Ascending aorta (tissue), 2 donors: ENCODE measurements around the gene UBL4A. TPM values are rescaled to one million over a fixed set of nuclear protein-coding genes. Genes with fewer than 3 reads are reported as not detected.
A peak's percentile ranks its signal among the peaks of the same experiment; 100 is the strongest.

ENCODE experiments used
- DNase-seq, 2 donors: peaks; one replicate each; pipeline ENCODE4 v3.0.0-alpha.2; 2019; ENCODE audit warnings: low spot score in 2 of 2
- H3K27ac ChIP-seq, 2 donors: fragments of 200-600 bp; sonication (generic); one replicate each; pipeline ENCODE4 v1.5.1; 2016 to 2017; ENCODE audit warnings: mild to moderate bottlenecking in 1 of 2
- H3K27me3 ChIP-seq: fragments of 200-600 bp; sonication (generic); one replicate; pipeline ENCODE4 v1.5.1; 2017
- H3K36me3 ChIP-seq, 2 donors: fragments of 200-600 bp; sonication (generic); one replicate each; pipeline ENCODE4 v1.5.1; 2016
- H3K4me1 ChIP-seq, 2 donors: fragments of 200-600 bp; sonication (generic); one replicate each; pipeline ENCODE4 v1.5.1; 2016 to 2017; ENCODE audit warnings: mild to moderate bottlenecking in 1 of 2
- H3K4me3 ChIP-seq, 2 donors: fragments of 200-600 bp; sonication (generic); one replicate each; pipeline ENCODE4 v1.5.1; 2016 to 2017; ENCODE audit warnings: mild to moderate bottlenecking in 1 of 2
- H3K9me3 ChIP-seq, 2 donors: fragments of 200-600 bp; sonication (generic); one replicate each; pipeline ENCODE4 v1.5.1; 2016
- intact Hi-C: fragments of 100-400 bp; cut with DNase I; formaldehyde crosslinking; loops from one replicate; pipeline ENCODE4 v1.15.1; 2023
- total RNA-seq: library from RNA; depleted of rRNA; stranded (reverse); fragments of >200 nt; gene quantifications from one replicate; pipeline ENCODE4 v1.1.0, GENCODE V29; 2016
- TF ChIP-seq, protein P1 (sequence below), 3 experiments: fragments of 200-600 bp in 2 of 3; fragments of 450-650 bp in 1 of 3; sonication (generic) in 2 of 3; IDR thresholded peaks; one replicate each; pipeline ENCODE4 v1.5.1; 2016 to 2019; ENCODE audit warnings: antibody characterized with exemption in 3 of 3, mild to moderate bottlenecking in 1 of 3, moderate library complexity in 1 of 3

Gene UBL4A
- total RNA-seq, 1 donor from 2014 or later: 127 TPM

DNA sequence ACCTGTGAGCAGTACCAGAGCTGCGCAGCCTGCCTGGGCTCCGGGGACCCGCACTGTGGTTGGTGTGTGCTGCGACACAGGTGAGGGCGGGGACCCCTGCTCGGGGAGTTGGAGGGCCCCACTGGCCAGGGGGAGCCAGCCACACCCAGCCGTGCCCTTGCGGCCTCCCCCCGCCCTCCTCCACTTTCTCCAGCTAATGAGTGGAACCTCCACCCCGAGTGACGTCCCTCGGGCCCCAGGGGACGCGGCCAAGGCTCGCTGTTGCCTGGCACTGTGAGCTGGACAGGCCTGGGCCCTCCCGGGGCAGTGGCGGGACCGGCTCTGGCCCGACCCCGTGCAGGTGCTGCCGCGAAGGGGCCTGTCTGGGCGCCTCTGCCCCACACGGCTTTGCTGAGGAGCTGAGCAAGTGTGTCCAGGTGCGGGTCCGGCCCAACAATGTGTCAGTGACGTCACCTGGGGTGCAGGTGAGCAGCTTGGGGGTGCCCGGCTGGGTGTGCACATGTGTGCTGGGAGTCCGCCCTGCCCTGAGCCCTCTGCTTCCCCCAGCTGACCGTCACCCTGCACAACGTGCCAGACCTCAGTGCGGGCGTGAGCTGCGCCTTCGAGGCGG, 22.7 kb downstream of the UBL4A start:
- intact Hi-C loops: no loop called here
- DNase-seq: no peak
- Histone ChIP-seq H3K27ac (no peak overlapping the region), H3K36me3 (peaks cover 43 to 44% of the 10 kb centered on the region in 2 donors), H3K4me3 (no peak overlapping the region), H3K9me3 (no peaks in the 10 kb centered on the region), H3K27me3 (no peaks in the 10 kb centered on the region), H3K4me1 (no peaks in the 10 kb centered on the region)
- TF ChIP-seq, protein P1, sequence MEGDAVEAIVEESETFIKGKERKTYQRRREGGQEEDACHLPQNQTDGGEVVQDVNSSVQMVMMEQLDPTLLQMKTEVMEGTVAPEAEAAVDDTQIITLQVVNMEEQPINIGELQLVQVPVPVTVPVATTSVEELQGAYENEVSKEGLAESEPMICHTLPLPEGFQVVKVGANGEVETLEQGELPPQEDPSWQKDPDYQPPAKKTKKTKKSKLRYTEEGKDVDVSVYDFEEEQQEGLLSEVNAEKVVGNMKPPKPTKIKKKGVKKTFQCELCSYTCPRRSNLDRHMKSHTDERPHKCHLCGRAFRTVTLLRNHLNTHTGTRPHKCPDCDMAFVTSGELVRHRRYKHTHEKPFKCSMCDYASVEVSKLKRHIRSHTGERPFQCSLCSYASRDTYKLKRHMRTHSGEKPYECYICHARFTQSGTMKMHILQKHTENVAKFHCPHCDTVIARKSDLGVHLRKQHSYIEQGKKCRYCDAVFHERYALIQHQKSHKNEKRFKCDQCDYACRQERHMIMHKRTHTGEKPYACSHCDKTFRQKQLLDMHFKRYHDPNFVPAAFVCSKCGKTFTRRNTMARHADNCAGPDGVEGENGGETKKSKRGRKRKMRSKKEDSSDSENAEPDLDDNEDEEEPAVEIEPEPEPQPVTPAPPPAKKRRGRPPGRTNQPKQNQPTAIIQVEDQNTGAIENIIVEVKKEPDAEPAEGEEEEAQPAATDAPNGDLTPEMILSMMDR (IDR thresholded peaks at IDR 0.05): no peak

DNA sequence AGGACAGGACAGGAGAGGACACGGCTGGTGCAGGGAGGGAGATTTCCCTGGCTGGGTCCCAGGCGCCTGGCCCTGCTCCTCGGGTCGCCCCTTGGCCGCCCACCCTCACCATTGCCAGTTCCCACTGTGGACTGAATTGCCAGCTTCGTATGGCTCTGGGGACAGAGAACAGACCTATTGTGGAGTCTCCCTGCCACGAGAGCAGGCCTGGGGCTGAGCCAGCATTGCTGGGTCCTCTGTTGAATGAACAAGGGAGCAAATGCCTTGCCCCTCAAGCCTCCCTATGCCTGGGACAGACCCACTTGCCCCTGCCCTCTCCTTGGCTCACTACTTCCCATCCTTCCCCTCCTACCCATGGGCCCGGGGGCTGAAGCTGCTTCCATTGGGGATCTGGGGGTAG, 24.0 kb downstream of the UBL4A start:
- intact Hi-C loops: no loop called here
- Histone ChIP-seq H3K9me3 (no peaks in the 10 kb centered on the region), H3K4me1 (no peaks in the 10 kb centered on the region), H3K4me3 (no peak overlapping the region), H3K27ac (no peak overlapping the region), H3K27me3 (no peaks in the 10 kb centered on the region), H3K36me3 (peaks cover 31 to 32% of the 10 kb centered on the region in 2 donors)
- no peak for DNase-seq
- TF ChIP-seq, protein P1 (IDR thresholded peaks at IDR 0.05): no peak

DNA sequence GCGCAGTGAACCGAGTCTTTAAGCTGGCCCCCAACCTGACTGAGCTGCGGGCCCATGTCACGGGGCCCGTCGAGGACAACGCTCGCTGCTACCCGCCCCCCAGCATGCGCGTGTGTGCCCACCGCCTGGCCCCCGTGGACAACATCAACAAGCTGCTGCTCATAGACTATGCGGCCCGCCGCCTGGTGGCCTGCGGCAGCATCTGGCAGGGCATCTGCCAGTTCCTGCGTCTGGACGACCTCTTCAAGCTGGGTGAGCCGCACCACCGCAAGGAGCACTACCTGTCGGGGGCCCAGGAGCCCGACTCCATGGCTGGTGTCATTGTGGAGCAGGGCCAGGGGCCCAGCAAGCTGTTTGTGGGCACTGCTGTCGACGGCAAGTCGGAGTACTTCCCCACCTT, 26.1 kb downstream of the UBL4A start:
- Histone ChIP-seq H3K4me1 (no peaks in the 10 kb centered on the region), H3K4me3 (peak overlapping the region in 1 of 2 donors; percentile 89), H3K36me3 (peaks cover 12 to 14% of the 10 kb centered on the region in 2 donors), H3K9me3 (no peaks in the 10 kb centered on the region), H3K27ac (peak overlapping the region in 1 of 2 donors; percentile 82), H3K27me3 (no peaks in the 10 kb centered on the region)
- DNase-seq: no peak
- TF ChIP-seq, protein P1 (IDR thresholded peaks at IDR 0.05): peak in 1 of 3 experiments; percentile 15
- intact Hi-C loops: no loop called here

DNA sequence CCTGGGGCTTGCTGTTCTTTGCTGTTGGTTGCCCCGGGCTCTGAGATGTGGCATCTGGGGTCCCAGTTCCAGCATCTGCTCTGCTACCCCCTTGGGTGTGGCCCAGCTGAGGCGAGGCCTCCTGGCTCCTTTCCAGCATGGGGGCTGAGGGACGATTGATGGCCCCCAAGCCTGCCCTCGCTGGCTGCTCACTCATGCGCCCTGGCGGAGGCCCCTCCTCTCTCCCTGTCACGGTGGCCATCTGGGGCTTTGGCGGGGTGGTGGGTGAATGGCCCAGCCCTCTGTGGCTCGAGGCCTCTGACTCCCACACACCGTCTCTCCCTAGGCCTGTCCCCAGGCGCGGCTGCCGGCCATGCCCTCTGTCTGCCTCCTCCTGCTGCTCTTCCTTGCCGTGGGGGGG, 26.6 kb downstream of the UBL4A start:
- Histone ChIP-seq H3K4me3 (peak overlapping the region in 1 of 2 donors; percentile 89), H3K4me1 (no peaks in the 10 kb centered on the region), H3K36me3 (peaks cover 9 to 14% of the 10 kb centered on the region in 2 donors), H3K9me3 (no peaks in the 10 kb centered on the region), H3K27me3 (no peaks in the 10 kb centered on the region), H3K27ac (peak overlapping the region; percentile 18 to 82)
- DNase-seq: no peak
- TF ChIP-seq, protein P1 (IDR thresholded peaks at IDR 0.05): no peak
- intact Hi-C loops: no loop called here

DNA sequence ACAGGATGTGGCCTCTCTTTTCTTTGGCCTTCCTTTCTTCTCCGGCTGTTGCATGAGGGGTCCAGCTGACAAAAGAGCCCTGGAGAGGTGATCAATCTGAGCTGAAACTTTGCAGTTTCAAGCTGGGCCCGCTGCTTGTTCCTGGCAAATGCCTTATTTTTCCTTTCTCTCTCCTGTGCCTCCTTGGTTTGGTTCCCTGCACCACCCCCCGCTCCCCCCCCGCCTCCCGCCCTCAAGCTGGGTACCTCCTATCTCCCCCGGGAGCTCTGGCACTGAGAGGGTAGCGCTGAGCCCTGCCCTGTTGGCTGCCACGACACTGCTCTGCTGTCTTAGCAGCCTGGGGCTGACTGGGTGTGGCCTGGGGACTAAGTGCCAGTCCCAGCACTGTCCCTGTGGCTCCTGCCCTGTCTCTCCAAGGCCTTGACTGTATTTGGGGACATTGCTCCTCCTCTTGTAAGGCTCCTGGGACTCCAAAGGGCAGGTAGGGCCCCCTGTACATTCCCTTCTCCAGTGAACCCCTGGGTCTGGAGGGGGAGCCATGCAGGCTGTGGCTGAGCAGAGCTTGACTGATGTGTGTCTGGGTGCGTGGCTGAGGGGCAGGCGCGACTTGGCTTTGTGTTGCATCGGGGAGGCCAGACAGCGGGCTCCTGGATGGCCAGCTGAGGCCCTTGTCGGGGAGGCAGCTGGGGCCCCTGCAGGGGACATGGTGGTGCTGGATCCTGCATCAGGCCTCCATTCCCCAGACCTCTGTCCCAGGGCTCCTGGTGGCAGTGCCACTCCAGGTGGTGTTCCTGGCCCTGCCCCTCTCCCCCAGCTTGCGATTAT, 27.2 kb downstream of the UBL4A start:
- intact Hi-C loops: no loop called here
- H3K36me3 ChIP-seq: peaks cover 6 to 8% of the 10 kb centered on the region in 2 donors
- peak overlapping the region; percentile 60 to 89 for H3K4me3 ChIP-seq
- no peaks in the 10 kb centered on the region for H3K4me1 ChIP-seq
- no peak for DNase-seq
- H3K27me3 ChIP-seq: no peaks in the 10 kb centered on the region
- H3K27ac ChIP-seq: peak overlapping the region; percentile 53 to 82
- TF ChIP-seq, protein P1 (IDR thresholded peaks at IDR 0.05): no peak
- no peaks in the 10 kb centered on the region for H3K9me3 ChIP-seq
